Jurkat, Clone E6-1 (cell line): Measurements from ENCODE around the gene BAG2.
A peak's percentile ranks its signal among the peaks of the same experiment; 100 is the strongest.

Source experiments
- DNase-seq: peaks from one replicate; pipeline ENCODE4 v3.0.0-alpha.2; 2011; ENCODE audit warnings: low read depth, low spot score
- H3K4me3 ChIP-seq: 2 replicates; pipeline ENCODE4 v1.5.1; 2011; ENCODE audit warnings: mild to moderate bottlenecking, low read length, control low read depth, moderate library complexity

BAG2 gene

DNA sequence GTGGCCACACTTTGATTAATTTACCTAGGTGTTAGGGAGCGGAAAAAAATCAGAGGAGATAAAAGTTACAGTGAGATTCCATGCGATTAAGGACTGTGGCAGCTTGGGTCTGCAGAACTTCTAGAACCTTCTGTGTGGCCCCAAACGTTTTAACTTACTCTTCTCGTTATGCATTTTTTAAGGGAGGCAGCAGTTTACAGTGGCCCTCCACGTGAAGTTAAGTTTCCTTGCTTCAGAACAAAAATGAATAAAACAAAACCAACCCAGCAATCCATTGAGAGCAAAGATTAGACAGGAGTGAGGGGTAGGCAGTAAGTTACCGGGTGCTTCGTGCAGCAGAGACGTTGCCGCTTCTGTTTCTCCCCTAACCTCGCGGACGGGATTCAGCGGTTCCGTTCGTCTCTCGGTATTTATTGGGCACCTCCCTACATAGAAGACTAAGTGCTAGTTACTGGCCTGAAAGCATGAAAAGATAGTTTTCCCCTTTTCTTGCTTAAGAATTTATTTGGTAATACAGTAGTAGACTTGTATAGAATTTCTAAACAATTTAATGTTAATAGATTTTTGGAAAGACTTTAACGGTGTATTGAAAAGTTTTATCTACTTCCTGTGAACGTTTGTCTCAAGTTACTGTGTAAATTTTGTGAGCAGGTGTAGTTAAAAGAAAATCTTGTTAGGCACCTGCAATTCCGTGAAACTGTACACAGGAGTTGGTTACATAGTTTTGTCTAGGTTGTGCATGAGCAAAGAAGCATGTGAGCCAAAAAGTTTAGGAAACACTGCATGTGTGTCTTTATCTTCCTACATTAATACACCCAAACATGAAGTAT, 1.1 kb downstream of the BAG2 start:
- DNase-seq: no peak
- H3K4me3 ChIP-seq: peak overlapping the region; percentile 68

DNA sequence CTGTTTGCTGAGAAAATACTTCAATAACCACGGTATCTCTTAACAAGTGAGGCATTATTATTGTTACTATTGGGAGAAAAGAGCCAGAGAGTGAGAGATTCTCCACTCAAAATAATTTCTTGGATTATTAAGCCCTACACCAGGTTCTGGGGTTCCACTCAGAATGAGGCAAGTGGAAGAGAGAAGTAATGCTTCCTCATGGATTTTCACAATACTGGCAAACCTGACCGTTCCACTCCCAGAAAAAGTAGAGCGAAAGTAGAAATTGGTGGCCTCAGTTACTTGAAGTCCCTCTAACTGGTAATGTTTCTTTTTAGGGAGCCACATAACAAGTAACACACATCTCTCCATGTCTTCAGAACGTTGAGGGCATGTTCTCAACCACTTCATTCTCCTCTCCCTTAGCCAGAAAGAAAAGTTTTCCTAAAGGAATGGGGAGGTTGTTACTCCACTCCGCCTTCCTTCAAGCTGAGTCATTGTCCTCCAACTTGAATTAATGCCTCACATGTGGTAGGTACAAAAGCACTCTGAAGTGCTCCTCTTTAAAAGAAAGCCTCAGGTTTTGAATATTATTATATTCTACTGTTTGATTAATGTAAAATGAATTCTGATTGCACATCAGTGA, 1.9 kb downstream of the BAG2 start:
- DNase-seq: no peak
- peak overlapping the region; percentile 68 for H3K4me3 ChIP-seq

DNA sequence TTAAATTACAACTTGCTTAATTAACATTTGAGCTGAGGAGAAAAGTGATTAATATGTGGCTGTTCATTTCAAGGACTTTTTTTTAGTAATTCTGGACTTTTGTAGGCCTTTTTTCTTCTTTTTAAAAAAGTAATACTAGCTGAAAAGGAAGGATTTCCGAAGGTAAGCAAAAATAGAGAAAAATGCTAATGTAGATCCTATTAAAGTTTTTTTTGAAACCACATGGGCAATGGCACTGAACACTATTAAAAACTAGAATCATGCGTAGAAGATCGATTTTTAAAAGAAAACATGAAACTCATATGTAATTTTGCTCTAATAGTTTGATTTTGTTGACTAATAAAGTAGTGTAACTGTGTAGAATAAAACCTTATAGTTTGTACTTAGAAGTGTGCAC, 2.4 kb downstream of the BAG2 start:
- no peak overlapping the region; the same call in 1 of the 2 replicates for H3K4me3 ChIP-seq
- no peak for DNase-seq

GRCh38 chr6:57177545-57178265, 5.6 kb downstream of the BAG2 start:
- DNase-seq: no peak
- H3K4me3 ChIP-seq: no peak overlapping the region

GRCh38 chr6:57180596-57180995, 8.5 kb downstream of the BAG2 start:
- H3K4me3 ChIP-seq: no peak overlapping the region
- no peak for DNase-seq

DNA sequence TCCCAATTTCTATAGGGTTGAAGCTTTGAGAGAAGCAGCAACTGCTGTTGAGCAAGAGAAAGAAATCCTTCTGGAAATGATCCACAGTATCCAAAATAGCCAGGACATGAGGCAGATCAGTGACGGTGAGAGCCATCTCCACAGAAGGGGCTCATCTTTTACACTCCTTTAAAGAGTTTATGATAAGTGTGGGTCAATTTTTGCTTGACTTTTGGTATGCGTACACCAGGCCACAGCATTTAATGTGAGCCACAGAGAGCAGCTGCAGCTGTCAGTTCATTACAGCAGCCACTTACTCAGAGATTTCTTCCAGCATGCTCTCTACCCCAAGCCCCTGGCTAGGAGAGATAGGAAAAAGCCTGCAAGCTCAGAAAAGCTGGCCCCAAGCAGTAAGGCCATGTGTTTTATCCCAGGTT, 9.9 kb downstream of the BAG2 start:
- H3K4me3 ChIP-seq: no peak overlapping the region
- DNase-seq: no peak

GRCh38 chr6:57183336-57183735, 11.2 kb downstream of the BAG2 start:
- no peak overlapping the region for H3K4me3 ChIP-seq
- DNase-seq: peak; percentile 39

- H3K4me3 ChIP-seq: no peak overlapping the region
- no peak for DNase-seq
Observed at GRCh38 chr6:57190140-57190539, 18.0 kb downstream of the BAG2 start.

GRCh38 chr6:57193177-57193576, 21.1 kb downstream of the BAG2 start:
- no peak overlapping the region for H3K4me3 ChIP-seq
- no peak for DNase-seq

DNA sequence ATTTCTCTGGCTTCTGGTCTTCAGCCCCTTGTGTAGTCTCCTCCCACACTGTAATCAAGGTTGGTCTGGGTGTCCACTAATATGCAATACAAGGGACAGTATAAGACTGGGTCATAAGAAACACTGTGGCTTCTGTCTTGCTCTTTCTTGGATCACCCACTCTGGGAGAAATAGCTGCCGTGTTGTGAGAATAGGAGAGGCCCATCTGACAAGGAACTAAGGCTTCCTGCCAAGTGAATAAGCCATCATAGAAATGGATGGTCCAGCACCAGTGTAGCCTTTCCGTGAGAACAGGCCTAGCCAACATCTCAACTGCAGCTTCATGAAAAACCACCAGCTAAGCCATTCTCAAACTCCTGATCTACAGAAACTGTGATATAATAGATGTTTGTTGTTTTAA, 23.3 kb downstream of the BAG2 start:
- no peak for DNase-seq
- no peak overlapping the region for H3K4me3 ChIP-seq

DNA sequence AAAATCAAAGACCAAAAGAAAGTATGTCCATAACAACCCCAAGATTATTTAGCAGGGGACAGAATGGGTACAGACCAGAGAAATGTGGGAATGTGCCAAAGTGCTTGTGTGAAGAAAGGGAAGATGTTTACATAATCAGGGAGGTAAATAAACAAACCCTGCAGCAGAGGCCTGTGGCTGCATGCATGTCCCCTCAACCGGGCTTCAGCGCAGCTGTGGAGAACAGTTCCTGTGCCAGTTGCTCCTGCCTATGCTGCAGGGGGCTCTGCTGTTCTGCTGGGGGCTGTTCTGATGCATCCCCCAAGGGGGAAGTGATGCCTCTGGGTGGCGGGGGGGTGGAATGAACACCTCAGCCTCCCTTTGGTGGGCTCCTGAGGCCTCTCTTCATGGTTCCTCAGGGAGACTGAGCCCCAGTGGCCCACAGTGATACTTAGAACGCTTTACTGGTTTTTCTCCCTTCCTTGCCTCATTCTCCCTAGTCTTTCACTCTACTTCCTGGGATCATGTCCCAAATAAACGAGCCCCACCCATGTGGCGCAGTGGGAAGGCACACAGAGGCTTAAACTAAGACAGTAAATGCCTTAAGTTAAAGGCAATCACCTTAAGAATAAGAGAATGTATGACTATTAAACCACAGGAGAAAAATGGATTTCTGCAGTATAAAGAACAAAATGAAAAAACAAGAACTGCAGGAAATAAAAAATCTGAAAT, 27.0 kb downstream of the BAG2 start:
- H3K4me3 ChIP-seq: no peak overlapping the region
- no peak for DNase-seq

- DNase-seq: no peak
- no peak overlapping the region for H3K4me3 ChIP-seq
Observed at GRCh38 chr6:57201718-57202117, 29.6 kb downstream of the BAG2 start.

DNA sequence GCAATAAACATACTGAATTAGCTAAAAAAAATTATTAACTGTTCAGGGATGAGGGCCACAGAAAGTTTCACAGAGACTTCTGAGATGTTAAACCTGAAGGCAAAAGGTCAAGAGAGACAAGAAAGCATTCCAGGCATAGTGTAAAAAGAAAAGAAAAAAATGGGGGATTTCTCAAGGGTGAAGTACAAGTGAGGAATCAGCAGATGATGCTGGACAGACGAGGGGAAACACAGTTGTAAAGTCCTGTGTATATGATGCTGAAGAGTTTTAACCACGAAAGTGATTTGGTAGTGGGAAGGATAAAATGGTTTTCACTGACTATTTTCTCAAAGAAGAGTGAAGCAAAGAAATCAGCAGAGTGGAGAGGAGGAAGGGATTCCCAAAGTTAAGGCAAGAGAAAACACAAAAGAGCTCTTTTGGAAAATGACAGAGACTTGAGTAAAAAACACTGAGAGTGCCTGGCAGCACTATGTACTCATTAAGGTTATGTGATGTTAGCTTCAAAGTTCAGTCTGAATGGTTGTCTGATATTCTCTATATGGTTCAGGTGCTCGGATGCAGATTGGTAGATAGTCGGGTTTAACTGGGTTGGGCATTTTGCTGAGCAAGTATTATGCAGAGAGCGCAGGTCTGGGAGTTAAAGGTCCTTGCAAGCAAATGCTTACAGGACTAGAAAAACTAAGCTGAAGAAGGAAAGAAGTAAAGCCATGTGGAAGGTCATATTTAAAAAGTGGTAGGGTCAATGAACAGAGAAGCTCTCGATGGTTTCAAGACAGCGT, 33.6 kb downstream of the BAG2 start:
- no peak for DNase-seq
- H3K4me3 ChIP-seq: no peak overlapping the region

GRCh38 chr6:57207141-57207540, 35.0 kb downstream of the BAG2 start:
- DNase-seq: no peak

DNA sequence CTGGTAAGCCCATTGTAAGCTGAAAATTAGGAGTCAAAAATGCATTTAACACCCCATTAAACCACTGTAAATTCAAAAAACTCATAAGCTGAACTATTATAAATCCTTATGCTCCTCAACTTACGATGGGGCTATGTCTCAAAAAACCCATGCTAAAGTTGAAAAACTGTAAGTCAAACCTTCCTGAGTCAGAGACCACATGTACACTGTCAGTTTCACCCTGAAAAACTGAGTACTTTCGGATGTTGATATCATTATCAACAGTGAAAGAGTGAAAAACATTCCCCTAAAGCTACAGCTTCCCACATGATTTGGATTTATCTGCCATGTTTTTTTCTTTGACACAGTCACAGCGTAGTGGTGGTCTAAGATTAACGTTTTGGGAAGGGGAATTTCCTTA, 35.7 kb downstream of the BAG2 start:
- DNase-seq: no peak
- H3K4me3 ChIP-seq: no peak overlapping the region

More at GRCh38 chr6:57207141-57207540, 35.0 kb downstream of the BAG2 start:
- H3K4me3 ChIP-seq: no peak overlapping the region

DNA sequence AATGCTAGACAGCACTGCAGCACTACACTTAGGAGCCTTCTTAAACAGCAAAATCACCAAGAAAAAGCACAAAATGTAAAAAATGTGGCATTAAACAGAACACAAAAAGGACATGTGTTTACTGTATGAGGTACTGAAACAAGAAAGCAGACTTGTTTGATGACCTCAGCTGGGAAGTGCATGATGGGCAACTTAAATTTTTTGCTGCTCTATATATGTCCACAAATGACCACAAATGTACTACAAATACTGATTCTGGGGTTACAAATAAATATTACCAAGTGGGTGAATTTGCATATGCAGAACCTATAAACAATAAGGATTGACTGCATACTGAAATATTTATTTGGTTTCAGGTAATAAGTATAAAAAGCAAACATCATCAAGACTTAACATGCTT, 36.9 kb downstream of the BAG2 start:
- DNase-seq: no peak
- H3K4me3 ChIP-seq: no peak overlapping the region

GRCh38 chr6:57210060-57210459, 37.9 kb downstream of the BAG2 start:
- H3K4me3 ChIP-seq: no peak overlapping the region

GRCh38 chr6:57215260-57215659, 43.1 kb downstream of the BAG2 start:
- no peak for DNase-seq
- no peak overlapping the region for H3K4me3 ChIP-seq

More at GRCh38 chr6:57210060-57210459, 37.9 kb downstream of the BAG2 start:
- DNase-seq: no peak
